VCaP (cell line): ENCODE measurements around the gene FBXW2.

ENCODE experiments used
- H3K27ac ChIP-seq: fragments of 450-650 bp; 2 replicates; pipeline ENCODE4 v1.5.1; 2017
- TF ChIP-seq, protein P1 (sequence below): fragments of 450-650 bp; conservative IDR thresholded peaks from 2 replicates; pipeline ENCODE4 v1.5.1; 2017; ENCODE audit warnings: mild to moderate bottlenecking, moderate library complexity

Gene FBXW2

DNA sequence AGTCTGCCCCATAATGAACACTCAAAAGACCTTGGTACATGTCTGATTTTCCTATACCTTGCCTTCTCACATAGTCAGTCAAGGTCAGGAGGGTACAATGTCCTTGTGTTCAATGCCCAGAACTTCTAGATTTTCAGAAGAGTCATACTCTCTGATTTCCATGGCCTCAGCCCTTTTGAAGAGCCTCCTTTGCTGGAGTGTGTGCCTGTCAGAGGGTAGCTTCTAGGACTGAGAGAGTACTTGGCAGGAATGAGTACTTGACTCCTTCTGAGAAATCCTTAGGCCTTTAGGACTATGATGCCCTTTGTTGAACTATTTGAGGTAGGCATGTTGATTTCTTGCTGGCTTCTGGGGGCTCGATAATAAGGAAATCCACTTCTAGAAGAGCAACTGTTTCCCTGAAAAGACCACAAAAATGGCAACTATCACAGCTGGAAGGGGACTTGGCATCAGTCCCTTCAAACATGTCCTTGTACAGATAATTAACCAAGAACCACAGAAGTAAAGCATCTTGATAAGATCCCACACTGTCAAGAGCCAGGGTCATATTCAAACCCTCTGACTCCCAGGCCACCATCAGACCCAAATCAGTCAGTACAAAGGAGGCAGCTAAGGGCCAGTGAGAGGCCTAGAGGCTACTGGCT, 68.3 kb downstream of the FBXW2 start:
- no peak overlapping the region for H3K27ac ChIP-seq
- TF ChIP-seq, protein P1, sequence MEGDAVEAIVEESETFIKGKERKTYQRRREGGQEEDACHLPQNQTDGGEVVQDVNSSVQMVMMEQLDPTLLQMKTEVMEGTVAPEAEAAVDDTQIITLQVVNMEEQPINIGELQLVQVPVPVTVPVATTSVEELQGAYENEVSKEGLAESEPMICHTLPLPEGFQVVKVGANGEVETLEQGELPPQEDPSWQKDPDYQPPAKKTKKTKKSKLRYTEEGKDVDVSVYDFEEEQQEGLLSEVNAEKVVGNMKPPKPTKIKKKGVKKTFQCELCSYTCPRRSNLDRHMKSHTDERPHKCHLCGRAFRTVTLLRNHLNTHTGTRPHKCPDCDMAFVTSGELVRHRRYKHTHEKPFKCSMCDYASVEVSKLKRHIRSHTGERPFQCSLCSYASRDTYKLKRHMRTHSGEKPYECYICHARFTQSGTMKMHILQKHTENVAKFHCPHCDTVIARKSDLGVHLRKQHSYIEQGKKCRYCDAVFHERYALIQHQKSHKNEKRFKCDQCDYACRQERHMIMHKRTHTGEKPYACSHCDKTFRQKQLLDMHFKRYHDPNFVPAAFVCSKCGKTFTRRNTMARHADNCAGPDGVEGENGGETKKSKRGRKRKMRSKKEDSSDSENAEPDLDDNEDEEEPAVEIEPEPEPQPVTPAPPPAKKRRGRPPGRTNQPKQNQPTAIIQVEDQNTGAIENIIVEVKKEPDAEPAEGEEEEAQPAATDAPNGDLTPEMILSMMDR, result no peak

DNA sequence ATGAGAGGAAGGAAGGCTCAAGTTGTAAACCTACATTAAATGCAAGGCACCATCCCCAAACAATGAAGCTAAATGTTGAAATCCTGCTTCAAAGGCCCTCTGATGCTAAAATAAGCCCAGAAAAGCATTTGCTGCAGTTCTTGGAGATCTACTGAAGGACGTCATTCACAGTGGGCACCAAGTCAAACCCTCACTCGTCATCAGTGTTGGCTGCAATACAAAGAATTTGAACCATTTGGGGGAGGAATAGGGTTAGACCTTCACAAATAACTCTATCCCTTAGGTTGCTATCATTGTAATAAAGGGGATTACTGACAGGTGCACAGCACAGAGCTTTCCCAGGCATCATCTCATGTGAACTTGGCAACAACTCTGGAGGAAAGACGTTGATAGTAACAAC, 69.7 kb downstream of the FBXW2 start:
- no peak overlapping the region for H3K27ac ChIP-seq
- TF ChIP-seq, protein P1, result no peak

DNA sequence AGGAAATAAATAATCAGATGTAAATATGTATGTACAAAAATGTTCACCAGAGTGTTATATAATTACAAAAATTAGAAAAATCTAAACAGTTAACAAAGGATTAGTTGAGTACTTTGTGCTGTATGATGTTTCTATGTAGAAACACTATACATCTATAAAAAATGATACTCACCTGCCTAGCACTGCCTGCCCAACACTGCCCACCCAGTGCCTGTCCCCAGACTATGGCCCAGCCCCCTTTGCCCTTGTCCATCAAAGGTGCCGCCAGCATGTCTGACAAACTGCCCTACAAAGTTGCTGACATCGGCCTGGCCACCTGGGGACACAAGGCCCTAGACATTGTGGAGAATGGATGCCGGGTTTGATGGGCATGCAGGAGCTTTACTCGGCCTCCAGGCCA, 72.8 kb downstream of the FBXW2 start:
- TF ChIP-seq, protein P1, result no peak
- H3K27ac ChIP-seq, result no peak overlapping the region

DNA sequence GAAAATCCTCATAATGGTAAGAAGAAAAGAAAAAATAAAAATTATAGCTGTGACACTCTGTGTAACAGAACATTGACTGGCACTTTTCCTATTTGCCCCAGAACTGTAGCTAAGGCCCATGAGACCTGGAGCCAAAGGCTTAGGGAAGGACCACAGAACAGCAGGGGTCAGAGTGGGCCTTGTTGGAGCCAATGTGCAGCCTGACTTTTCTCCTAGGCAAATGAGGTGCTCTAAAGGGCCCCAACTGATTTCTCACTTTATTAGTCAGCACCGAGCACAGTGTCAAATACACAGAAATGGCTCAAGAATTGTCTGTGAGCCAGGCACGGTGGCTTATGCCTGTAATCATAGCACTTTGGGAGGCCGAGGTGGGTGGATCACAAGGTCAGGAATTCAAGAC, 74.9 kb downstream of the FBXW2 start:
- TF ChIP-seq, protein P1, result no peak
- no peak overlapping the region for H3K27ac ChIP-seq

DNA sequence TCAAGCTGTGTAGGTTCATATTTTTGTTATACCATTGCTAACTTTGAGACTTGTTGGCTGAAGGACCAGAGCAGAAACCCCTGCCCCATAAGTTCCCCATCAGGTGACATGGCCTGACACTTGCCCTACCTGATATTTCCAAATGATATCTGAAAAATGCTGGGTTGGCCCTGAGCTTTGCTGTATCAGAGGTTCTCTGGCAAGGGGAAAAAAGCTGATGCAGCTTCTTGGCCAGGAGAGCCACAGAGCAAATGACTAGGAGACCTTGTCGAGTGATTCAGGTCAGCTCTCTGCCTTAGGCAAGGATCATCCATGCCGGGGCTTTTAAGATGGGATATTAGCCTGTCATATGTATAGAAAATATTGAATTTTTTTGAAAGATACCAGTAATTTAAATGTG, 76.0 kb downstream of the FBXW2 start:
- no peak overlapping the region for H3K27ac ChIP-seq
- TF ChIP-seq, protein P1, result no peak

DNA sequence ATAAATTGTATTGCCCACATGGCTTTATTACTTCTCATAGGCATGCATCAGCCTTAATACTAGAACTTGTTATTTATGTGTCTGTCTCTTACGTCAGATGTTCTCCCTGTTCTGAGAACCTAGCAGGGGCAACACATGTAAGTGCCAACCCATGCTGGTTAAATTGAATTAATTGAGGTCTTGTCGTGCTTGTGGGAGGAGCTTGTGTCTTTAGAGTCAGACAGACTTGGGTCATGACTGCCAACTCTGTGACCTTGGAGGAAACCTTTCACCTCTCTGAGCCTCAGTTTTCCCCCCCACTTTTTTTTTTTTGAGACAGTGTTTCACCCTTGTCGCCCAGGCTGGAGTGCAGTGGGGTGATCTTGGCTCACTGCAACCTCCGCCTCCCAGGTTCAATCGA, 76.7 kb downstream of the FBXW2 start:
- no peak overlapping the region for H3K27ac ChIP-seq
- TF ChIP-seq, protein P1, result no peak

DNA sequence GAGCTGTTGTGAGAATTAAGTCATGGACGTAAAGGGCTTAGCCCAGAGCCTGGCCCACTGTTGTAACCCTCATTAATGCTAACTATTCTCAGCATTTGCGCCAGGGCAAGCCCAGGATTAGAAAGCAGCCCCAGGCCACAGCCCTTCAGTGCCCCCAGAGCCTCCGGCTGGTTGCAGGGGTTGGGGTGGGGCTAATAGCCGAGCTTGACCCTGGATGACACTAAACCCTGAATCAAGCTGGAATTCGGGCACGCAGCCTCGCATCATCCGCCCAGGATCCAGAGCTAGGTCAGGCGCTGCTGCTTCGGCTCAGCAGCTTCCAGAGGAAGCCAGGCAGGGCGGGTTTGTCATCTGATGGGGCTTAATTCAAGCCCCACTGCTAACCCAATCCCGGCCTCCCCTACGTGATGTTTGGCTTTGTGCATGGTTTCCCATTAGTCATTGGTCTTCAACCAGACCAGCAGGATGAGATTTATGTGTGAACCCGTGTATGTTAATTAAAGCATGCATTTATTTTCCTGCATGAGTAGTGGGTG, 77.8 kb downstream of the FBXW2 start:
- no peak overlapping the region; the same call in 1 of the 2 replicates for H3K27ac ChIP-seq
- TF ChIP-seq, protein P1, result no peak
